ENCODE data around the gene SHTN1. TPM values are rescaled to one million over a fixed set of nuclear protein-coding genes. Genes with fewer than 3 reads are reported as not detected.

SHTN1 gene
- total and polyA plus RNA-seq, 2 donors (not counting 1 experiment from before 2014, with no cell fraction given), result 0.06 to 0.34 TPM

- no peaks in the 10 kb centered on the region for H3K9me3 ChIP-seq (ENCODE audit: control extremely low read depth in 1 of 3, control insufficient read depth in 2 of 3, insufficient read depth in 1 of 3, low read length in 2 of 3)
- no peak overlapping the region for H2AFZ ChIP-seq (ENCODE audit: insufficient read depth, low read depth, low read length, poor library complexity, severe bottlenecking)
- Mint-ChIP-seq H3K4me1 (no peaks in the 10 kb centered on the region), H3K9me3 (ENCODE audit: insufficient read depth) (no peaks in the 10 kb centered on the region), H3K4me3 (no peak overlapping the region), H3K27ac (no peak overlapping the region), H3K27me3 (peaks cover 5% of the 10 kb centered on the region)
- H4K20me1 ChIP-seq (ENCODE audit: control insufficient read depth, insufficient read depth, low read length, poor library complexity, severe bottlenecking), result no peaks in the 10 kb centered on the region
- CTCF ChIA-PET, result no interaction called here
- no peak overlapping the region for H3K4me2 ChIP-seq (replicated peaks; ENCODE audit: low read depth, low read length, poor library complexity, severe bottlenecking)
- 66% methylated on average over 2 of the region's 5 CpGs for WGBS (ENCODE audit: insufficient coverage)
- no peak overlapping the region for H3K9ac ChIP-seq (ENCODE audit: low read length)
- H3K4me3 ChIP-seq (ENCODE audit: control extremely low read depth in 1 of 5, extremely low read depth in 1 of 5, insufficient read depth in 1 of 5, low read depth in 2 of 5, low read length in 4 of 5), result no peak overlapping the region
- H3K27me3 ChIP-seq (replicated peaks in 1 of 4; ENCODE audit: control extremely low read depth in 1 of 4, control insufficient read depth in 3 of 4, insufficient read depth in 4 of 4, low read length in 3 of 4), result no peaks in the 10 kb centered on the region
- H3K4me1 ChIP-seq (ENCODE audit: control insufficient read depth in 2 of 2, insufficient read depth in 2 of 2, low read length in 2 of 2), result no peaks in the 10 kb centered on the region
- POLR2A ChIA-PET, result no interaction called here
- H3K36me3 ChIP-seq (replicated peaks in 1 of 2; ENCODE audit: control extremely low read depth in 1 of 2, control insufficient read depth in 1 of 2, extremely low read depth in 1 of 2, insufficient read depth in 2 of 2, low read length in 1 of 2), result no peaks in the 10 kb centered on the region
- no peak for ATAC-seq (ENCODE audit: low read depth)
- no peak overlapping the region for H3K27ac ChIP-seq (ENCODE audit: low read length in 2 of 2)
- intact Hi-C loops (cut with micrococcal nuclease), result no loop called here
- no peaks in the 10 kb centered on the region for H3K79me2 ChIP-seq (ENCODE audit: control insufficient read depth, insufficient read depth, low read length)
- no peak for TF ChIP-seq EZH2 (IDR thresholded peaks at IDR 0.05; ENCODE audit: borderline replicate concordance, insufficient read depth, low read depth, low read length, poor library complexity, severe bottlenecking)
- TF ChIP-seq, protein P1, sequence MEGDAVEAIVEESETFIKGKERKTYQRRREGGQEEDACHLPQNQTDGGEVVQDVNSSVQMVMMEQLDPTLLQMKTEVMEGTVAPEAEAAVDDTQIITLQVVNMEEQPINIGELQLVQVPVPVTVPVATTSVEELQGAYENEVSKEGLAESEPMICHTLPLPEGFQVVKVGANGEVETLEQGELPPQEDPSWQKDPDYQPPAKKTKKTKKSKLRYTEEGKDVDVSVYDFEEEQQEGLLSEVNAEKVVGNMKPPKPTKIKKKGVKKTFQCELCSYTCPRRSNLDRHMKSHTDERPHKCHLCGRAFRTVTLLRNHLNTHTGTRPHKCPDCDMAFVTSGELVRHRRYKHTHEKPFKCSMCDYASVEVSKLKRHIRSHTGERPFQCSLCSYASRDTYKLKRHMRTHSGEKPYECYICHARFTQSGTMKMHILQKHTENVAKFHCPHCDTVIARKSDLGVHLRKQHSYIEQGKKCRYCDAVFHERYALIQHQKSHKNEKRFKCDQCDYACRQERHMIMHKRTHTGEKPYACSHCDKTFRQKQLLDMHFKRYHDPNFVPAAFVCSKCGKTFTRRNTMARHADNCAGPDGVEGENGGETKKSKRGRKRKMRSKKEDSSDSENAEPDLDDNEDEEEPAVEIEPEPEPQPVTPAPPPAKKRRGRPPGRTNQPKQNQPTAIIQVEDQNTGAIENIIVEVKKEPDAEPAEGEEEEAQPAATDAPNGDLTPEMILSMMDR (IDR thresholded peaks at IDR 0.05), result no peak
- DNase-seq, result no peak
Measured at GRCh38 chr10:116974456-116975005, 30.5 kb downstream of the SHTN1 start.

DNA sequence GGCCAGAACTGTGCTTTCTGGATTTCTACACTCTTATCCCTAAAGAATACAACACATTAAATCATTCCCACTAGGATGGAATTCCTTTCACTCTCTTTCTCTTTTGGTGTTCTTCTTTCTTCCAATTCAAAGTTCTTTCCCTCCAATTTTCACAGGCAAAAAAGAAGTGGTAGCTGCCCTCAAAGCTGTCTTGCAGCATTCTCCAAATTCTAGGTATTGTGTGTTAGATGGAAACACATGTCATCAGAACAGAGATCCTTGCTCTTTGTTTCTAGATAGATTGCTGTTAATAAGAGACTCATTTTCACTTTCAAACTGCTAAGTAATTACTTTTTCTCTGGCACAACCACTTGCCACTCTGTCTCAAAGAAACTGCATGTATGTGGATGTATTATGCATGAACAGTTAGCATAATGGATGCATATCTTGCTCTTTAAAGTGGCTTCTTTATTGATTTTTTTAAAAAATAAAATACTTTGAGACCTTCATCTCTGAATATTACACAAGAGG lies 31.0 kb downstream of the SHTN1 start:
- Mint-ChIP-seq H3K9me3 (ENCODE audit: insufficient read depth) (no peaks in the 10 kb centered on the region), H3K4me3 (no peak overlapping the region), H3K4me1 (no peaks in the 10 kb centered on the region), H3K27ac (no peak overlapping the region), H3K27me3 (peaks cover 3% of the 10 kb centered on the region)
- no peaks in the 10 kb centered on the region for H3K79me2 ChIP-seq (ENCODE audit: control insufficient read depth, insufficient read depth, low read length)
- no peaks in the 10 kb centered on the region for H3K4me1 ChIP-seq (ENCODE audit: control insufficient read depth in 2 of 2, insufficient read depth in 2 of 2, low read length in 2 of 2)
- no peak overlapping the region for H3K4me3 ChIP-seq (ENCODE audit: control extremely low read depth in 1 of 5, extremely low read depth in 1 of 5, insufficient read depth in 1 of 5, low read depth in 2 of 5, low read length in 4 of 5)
- no peak overlapping the region for H3K9ac ChIP-seq (ENCODE audit: low read length)
- no peak for DNase-seq
- H3K4me2 ChIP-seq (replicated peaks; ENCODE audit: low read depth, low read length, poor library complexity, severe bottlenecking), result no peak overlapping the region
- no peak overlapping the region for H2AFZ ChIP-seq (ENCODE audit: insufficient read depth, low read depth, low read length, poor library complexity, severe bottlenecking)
- ChIA-PET POLR2A (no interaction called here), CTCF (no interaction called here)
- H4K20me1 ChIP-seq (ENCODE audit: control insufficient read depth, insufficient read depth, low read length, poor library complexity, severe bottlenecking), result no peaks in the 10 kb centered on the region
- no peak for ATAC-seq (ENCODE audit: low read depth)
- H3K27ac ChIP-seq (ENCODE audit: low read length in 2 of 2), result no peak overlapping the region
- no peaks in the 10 kb centered on the region for H3K27me3 ChIP-seq (replicated peaks in 1 of 4; ENCODE audit: control extremely low read depth in 1 of 4, control insufficient read depth in 3 of 4, insufficient read depth in 4 of 4, low read length in 3 of 4)
- no peaks in the 10 kb centered on the region for H3K9me3 ChIP-seq (ENCODE audit: control extremely low read depth in 1 of 3, control insufficient read depth in 2 of 3, insufficient read depth in 1 of 3, low read length in 2 of 3)
- intact Hi-C loops (cut with micrococcal nuclease), result no loop called here
- no peaks in the 10 kb centered on the region for H3K36me3 ChIP-seq (replicated peaks in 1 of 2; ENCODE audit: control extremely low read depth in 1 of 2, control insufficient read depth in 1 of 2, extremely low read depth in 1 of 2, insufficient read depth in 2 of 2, low read length in 1 of 2)
- TF ChIP-seq, protein P1 (IDR thresholded peaks at IDR 0.05), result no peak

Measured in B cell (primary cell).